Measurements from ENCODE around the gene IL18RAP. TPM values are rescaled to one million over a fixed set of nuclear protein-coding genes. Genes with fewer than 3 reads are reported as not detected.

Gene IL18RAP
- total and polyA plus RNA-seq, 7 donors = 0.68 to 1.4 (median 1.1) TPM; not detected in 3

- Histone ChIP-seq H3K36me3 (no peaks in the 10 kb centered on the region), H3K27ac (no peak overlapping the region), H3K4me1 (no peaks in the 10 kb centered on the region), H3K4me3 (no peak overlapping the region), H3K9me3 (no peaks in the 10 kb centered on the region), H3K27me3 (no peaks in the 10 kb centered on the region)
- intact Hi-C loops (cut with DNase I) = no loop called here
- DNase-seq = no peak
- TF ChIP-seq EP300 (IDR thresholded peaks at IDR 0.05) = no peak
- TF ChIP-seq POLR2A (IDR thresholded peaks at IDR 0.05) = no peak
- TF ChIP-seq CTCF (IDR thresholded peaks at IDR 0.05) = no peak
- TF ChIP-seq POLR2AphosphoS5 (IDR thresholded peaks at IDR 0.05) = no peak
- WGBS, 2 donors = 88 to 92% methylated on average over 4 of the region's 4 CpGs
Observed at GRCh38 chr2:102420290-102420689, 2.7 kb upstream of the IL18RAP start.

- intact Hi-C loops (cut with DNase I) = no loop called here
- DNase-seq = no peak
- H3K9me3 ChIP-seq = no peaks in the 10 kb centered on the region
- WGBS, 2 donors = 67 to 73% methylated on average over 5 of the region's 5 CpGs
- no peaks in the 10 kb centered on the region for H3K36me3 ChIP-seq
- TF ChIP-seq POLR2AphosphoS5 (IDR thresholded peaks at IDR 0.05) = no peak
- TF ChIP-seq CTCF (IDR thresholded peaks at IDR 0.05) = no peak
- TF ChIP-seq POLR2A (IDR thresholded peaks at IDR 0.05) = no peak
- TF ChIP-seq EP300 (IDR thresholded peaks at IDR 0.05) = no peak
- H3K4me1 ChIP-seq = no peaks in the 10 kb centered on the region
- H3K27me3 ChIP-seq = no peaks in the 10 kb centered on the region
- no peak overlapping the region for H3K27ac ChIP-seq
- H3K4me3 ChIP-seq = no peak overlapping the region
Observed at GRCh38 chr2:102421890-102422759, 835 bp upstream of the IL18RAP start.

- intact Hi-C loops (cut with DNase I) = no loop called here
- WGBS, 2 donors = 82 to 83% methylated on average over 2 of the region's 2 CpGs
- Histone ChIP-seq H3K27me3 (no peaks in the 10 kb centered on the region), H3K27ac (no peak overlapping the region), H3K4me3 (no peak overlapping the region), H3K9me3 (no peaks in the 10 kb centered on the region), H3K4me1 (no peaks in the 10 kb centered on the region), H3K36me3 (no peaks in the 10 kb centered on the region)
- no peak for DNase-seq
- TF ChIP-seq POLR2AphosphoS5 (IDR thresholded peaks at IDR 0.05) (no peak), CTCF (IDR thresholded peaks at IDR 0.05) (no peak), POLR2A (IDR thresholded peaks at IDR 0.05) (no peak), EP300 (IDR thresholded peaks at IDR 0.05) (no peak)
Observed at GRCh38 chr2:102423368-102423767, 408 bp downstream of the IL18RAP start.

GRCh38 chr2:102424754-102425153, 1.8 kb downstream of the IL18RAP start:
- no peak overlapping the region for H3K27ac ChIP-seq
- TF ChIP-seq CTCF (IDR thresholded peaks at IDR 0.05) = no peak
- TF ChIP-seq POLR2A (IDR thresholded peaks at IDR 0.05) = no peak
- TF ChIP-seq POLR2AphosphoS5 (IDR thresholded peaks at IDR 0.05) = no peak
- TF ChIP-seq EP300 (IDR thresholded peaks at IDR 0.05) = no peak
- H3K36me3 ChIP-seq = no peaks in the 10 kb centered on the region
- no peaks in the 10 kb centered on the region for H3K4me1 ChIP-seq
- intact Hi-C loops (cut with DNase I) = no loop called here
- H3K9me3 ChIP-seq = no peaks in the 10 kb centered on the region
- no peak for DNase-seq
- no peaks in the 10 kb centered on the region for H3K27me3 ChIP-seq
- 56 to 71% methylated on average over 3 of the region's 3 CpGs for WGBS, 2 donors
- H3K4me3 ChIP-seq = no peak overlapping the region

Data from sigmoid colon (tissue), 7 donors.